NCI-H82 treated with DMSO at 0.1 percent for 48 hours (cell line): ENCODE data around the gene CHAF1A.
A peak's percentile ranks its signal among the peaks of the same experiment; 100 is the strongest.

Experiments
- DNase-seq: peaks from one replicate; lab custom pipeline; 2025; ENCODE audit not compliant: unreplicated experiment; lab: John Stamatoyannopoulos, UW

CHAF1A gene

DNA sequence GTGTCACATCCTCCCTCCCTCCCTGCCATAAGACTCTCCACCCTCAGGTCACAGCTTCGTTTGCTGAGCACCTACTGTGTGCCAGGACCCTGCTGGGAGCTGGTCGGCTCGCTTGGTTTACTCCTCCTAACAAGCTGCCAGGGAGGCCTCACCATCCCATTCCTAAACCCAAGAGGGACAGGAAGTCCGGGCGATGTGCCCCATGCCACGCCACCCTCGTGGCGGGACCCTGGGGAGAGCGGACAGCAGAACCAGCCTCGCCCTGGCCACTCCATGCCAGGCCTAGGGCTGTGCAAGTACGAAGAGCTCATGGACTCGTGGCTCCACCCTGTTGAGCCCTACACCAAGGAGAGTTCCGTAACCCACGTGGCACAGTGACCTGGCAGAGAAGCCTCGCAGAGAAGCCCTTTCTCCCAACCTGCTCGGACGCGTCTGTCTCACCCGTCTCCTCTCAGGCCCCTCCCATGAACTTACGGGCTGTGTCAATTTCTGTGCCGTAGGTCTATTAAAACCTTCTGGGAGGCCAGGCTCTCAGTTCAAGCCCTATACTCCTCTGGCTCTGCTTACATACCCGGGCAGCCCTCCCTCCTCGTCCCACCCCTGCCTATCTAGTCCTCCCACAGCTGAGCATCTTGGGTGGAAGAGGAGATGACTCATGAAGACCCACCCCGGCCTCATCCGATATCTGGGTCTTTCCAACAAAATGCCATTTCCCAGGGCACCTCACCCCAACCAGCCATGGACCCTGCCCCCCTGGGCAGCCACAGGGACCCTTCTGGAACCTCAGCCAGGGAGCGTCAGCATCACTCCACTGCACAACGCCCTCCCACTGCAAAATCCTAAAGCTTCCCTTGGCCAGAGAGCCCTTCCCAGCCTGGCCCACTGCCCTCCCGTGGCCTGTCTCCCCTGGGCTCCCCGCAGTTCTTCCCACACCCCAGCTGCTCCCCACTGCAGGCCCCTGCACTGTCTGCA lies 52.6 kb downstream of the CHAF1A start:
- no peak for DNase-seq

GRCh38 chr19:4455719-4456475 lies 53.5 kb downstream of the CHAF1A start:
- DNase-seq = no peak

GRCh38 chr19:4456476-4456842 lies 54.0 kb downstream of the CHAF1A start:
- DNase-seq = peak; percentile 87

DNA sequence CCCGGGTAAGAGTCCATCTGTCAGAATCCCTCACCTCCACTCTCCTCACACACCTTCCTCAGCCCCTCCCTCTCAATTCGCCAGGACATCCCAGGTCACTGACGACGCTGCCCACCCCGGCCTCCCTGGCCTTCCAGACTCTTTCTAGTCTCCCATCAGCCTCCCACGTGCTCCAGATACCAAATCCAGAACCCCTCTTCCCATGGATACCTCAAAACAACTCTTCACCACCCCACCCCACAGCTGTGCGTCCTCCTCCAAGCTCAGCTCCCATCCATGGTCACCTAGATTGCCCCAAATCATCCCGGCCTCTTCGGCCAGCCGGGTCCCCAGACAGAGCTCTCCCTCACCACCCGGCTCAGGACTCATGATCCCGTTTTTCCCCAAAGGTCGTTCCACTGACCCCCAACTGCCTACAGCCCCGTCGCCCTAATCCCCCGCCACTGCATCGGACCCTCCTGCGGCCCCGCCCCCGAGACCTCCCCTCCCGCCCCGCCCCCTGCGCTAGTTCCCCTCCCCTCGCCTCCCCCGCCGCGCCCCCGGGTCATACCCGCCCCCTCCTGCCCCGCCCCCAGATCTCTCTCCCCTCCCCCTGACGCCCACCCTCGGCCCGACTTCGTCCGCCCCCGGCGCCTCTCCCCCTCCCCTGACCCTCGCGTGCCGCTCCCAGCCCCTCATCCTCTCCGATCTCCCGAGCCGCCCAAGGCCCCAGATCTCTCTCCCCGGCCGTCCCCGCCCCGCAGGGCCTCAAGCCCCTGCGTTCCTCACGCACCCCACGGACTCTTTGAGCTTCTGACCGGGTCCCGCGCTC lies 54.6 kb downstream of the CHAF1A start:
- peak; percentile 17 for DNase-seq

- DNase-seq = peak; percentile 74
Observed at GRCh38 chr19:4457654-4458395, 55.4 kb downstream of the CHAF1A start, which contains the start of gene UBXN6. TSS of gene UBXN6 (minus strand) at chr19:4457794. CDS start at chr19:4457697, 97 bp downstream.

DNA sequence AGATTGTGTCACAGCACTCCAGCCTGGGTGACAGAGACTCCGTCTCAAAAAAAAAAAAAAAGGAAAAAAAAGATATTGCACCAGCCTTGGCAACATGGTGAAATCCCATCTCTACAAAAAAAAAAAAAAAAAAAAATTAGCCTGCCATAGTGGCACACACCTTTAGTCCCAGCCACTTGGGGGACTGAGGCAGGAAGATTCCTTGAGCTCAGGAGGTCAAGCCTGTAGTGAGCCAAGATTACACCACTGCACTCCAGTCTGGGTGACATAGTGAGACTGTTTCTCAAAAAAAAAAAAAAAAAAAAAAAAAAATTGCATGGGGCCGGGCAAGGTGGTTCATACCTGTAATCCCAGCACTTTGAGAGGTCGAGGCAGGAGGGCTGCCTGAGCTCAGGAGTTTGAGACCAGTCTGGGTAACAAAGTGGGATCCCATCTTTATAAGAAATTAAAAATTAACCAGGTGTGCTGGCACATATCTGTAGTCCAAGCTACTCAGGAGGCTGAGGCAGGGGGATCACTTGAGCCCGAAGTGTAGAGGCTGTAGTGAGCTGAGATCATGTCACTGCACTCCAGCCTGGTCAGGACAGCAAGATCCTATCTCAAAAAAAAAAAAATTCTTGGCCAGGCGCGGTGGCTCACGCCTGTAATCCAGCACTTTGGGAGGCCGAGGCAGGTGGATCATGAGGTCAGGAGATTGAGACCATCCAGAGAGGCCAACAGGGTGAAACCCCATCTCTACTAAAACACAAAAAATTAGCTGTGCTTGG lies 62.6 kb downstream of the CHAF1A start:
- DNase-seq = no peak

DNA sequence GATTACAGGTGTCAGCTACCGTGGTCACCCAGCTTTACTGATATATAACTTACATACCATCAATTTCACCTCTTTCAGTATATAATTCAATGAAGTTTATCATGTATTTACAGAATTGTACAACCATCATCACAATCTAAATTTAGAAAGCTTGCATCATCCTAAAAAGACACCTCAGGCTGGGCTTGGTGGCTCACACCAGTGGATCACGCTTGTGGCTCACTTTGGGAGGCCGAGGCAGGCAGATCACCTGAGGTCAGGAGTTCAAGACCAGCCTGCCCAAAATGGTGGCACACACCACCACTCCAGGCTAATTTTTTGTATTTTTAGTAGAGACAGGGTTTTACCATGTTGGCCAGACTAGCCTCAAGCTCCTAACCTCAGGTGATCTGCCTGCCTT lies 65.4 kb downstream of the CHAF1A start:
- DNase-seq = no peak

DNA sequence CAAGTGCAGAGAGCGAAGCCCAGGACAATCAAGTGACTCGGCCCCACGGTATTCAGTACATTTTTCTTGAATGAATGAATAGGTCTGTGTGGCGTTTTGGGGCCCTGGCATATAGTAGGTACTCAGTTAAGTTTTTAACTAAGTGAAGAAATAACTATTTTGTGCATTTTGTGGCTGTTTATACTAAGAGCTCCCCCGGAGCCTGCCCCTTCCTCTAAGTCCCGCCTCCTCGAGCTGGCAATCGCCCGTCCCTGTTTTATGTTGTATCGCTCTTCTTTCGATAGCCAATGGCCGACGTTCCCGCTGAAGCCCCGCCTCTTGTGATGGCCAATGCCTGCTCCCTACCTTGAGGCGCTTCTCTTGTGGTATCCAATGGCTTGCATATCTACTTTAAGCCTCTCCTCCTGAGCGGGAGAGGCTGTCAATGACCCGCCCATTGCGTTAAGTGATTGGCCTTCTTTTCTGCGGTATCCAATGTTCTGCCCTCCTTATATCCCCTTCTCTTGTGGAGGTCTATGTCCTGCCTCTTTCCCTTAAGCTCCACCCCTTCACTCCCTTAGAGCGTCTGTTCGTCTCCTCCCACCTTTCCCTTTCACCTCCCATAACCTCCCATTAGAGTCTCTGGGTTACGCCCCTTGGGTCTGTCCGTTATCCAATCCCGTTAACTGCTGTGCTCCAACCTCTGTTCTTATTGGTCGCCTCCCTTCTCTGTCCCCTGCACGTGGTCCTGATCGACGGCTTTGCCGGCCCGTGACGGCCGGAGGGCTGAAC lies 69.1 kb downstream of the CHAF1A start:
- DNase-seq = peak; percentile 100

DNA sequence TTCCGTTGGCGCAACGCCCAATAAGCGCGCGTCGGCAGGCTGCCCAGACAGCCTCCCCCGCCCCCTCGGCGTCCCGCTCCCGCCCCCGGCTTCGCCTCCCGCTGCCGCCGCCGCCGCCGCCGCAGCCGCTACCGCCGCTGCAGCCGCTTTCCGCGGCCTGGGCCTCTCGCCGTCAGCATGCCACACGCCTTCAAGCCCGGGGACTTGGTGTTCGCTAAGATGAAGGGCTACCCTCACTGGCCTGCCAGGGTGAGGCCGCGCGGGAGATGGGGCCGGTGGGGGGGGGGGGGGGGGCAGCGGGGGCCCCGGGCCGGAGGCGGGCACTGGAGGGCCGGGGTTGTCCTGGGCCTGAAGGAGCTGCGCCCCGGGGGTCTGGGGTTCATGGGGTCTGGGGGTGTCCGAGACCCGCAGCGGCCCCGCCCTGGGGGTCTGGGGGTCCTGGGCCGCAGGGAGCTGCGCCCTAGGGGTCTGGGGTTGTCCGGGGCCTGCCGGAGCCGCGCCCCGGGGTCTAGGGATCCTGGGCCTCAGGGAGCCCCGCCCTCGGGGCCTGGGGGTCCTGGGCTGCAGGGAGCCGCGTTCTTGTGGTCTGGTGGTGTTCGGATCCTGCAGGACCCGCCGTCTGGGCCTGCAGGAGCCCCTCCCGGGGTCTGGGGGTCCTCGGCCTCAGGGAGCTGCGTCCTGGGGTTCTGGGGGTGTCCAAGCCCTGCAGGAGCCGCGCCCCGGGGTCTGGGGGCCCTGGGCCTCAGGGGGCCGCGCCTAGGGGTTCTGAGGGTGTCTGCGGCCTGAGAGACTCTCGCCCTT lies 69.9 kb downstream of the CHAF1A start, which contains the start of gene HDGFL2:
HDGFL2 (plus strand) TSS at position 124 of the 801 bp plus-strand sequence; CDS start at position 178, 54 bp downstream.
- DNase-seq = no peak

DNA sequence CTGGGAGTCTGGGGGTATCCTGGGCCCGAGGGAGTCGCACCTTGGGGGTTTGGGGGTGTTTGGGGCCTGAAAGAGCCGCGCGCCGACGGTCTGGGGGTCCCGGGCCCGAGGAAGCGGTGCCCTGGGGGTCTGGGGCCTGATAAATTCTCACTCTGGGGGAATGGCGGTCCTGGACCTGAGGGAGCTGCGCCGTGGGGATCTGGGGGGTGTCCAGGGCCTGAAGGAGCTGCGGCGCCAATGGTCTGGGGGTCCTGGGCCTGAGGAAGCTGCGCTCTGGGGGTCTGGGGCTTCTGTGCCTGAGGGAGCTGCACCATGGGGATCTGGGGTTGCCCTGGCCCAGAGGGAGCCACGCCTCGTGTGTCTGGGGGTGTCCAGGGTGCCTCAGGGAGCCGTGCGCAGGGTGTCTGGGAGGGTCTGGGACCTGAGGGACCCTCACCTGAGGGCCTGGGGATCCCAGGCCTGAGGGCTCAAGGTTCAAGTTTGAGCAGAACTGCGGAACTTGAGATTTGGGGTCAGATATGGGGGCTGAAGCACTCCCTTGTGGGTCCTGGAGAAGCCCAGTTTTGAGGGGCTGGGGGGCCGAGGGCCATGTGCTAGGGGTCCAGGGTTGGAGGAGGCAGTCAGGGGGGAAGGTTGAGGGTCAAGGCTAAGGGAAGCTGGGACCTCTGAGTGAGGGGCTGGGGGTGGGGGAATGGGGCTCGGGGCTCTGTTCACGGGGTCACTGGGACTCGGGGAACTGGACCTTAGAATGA lies 70.7 kb downstream of the CHAF1A start:
- no peak for DNase-seq

- no peak for DNase-seq
Observed at GRCh38 chr19:4473763-4474513, 71.5 kb downstream of the CHAF1A start.

- DNase-seq = peak; percentile 58
Observed at GRCh38 chr19:4474514-4475022, 72.1 kb downstream of the CHAF1A start.

- DNase-seq = no peak
Observed at GRCh38 chr19:4477034-4477801, 74.8 kb downstream of the CHAF1A start.

DNA sequence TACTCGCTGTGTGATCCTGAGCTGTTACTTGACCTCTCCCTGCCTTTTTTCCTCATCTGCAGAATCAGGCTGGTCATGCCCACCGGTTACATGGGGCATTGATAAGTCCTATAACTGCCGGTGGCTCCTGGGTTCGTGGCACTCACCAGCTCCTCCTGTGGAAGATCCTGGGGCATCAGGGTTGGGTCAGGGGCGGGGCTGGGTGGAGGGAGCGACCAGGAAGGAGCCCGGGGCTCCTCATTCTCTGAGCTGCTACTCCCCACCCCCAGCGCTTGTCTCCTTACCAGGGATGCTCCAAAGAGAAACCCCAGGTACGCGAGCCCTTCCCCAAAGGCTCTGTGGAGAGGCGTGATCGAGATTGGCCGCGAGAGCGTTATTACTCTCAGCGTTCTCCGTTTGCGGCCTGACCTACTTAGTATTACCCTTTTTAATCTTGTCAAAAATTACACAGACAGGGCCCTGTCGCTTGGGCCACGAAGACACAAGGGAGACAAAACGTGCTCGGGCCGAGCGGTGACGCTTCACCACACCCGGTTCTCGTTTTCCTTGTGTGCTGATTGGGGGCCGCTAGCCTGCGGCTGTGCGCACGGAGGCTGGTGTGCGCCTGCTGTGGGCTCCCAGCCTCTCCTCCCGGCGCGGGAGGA lies 80.4 kb downstream of the CHAF1A start:
- no peak for DNase-seq

- DNase-seq = no peak
Observed at GRCh38 chr19:4483385-4483784, 80.9 kb downstream of the CHAF1A start.
